Vagina (tissue), 2 donors: ENCODE measurements around the gene JAG2.

ENCODE experiments used
- CTCF ChIP-seq, 3 experiments: fragments of 450-650 bp in 2 of 3; fragments of 200-600 bp in 1 of 3; sonication (generic) in 1 of 3; IDR thresholded peaks; one replicate each; pipeline ENCODE4 v1.5.1; 2017 to 2019; ENCODE audit warnings: antibody characterized with exemption in 3 of 3, mild to moderate bottlenecking in 2 of 3, moderate library complexity in 2 of 3
- POLR2A ChIP-seq, 2 donors: fragments of 450-650 bp; IDR thresholded peaks; one replicate each; pipeline ENCODE4 v1.6.1; 2017; ENCODE audit warnings: antibody characterized with exemption in 2 of 2, mild to moderate bottlenecking in 2 of 2, moderate library complexity in 2 of 2
- POLR2AphosphoS5 ChIP-seq, 2 donors: sonication (generic); formaldehyde crosslinking; IDR thresholded peaks; one replicate each; pipeline ENCODE4 v1.9.0; 2017; ENCODE audit warnings: antibody characterized with exemption in 2 of 2, mild to moderate bottlenecking in 2 of 2, low read depth in 1 of 2; ENCODE audit not compliant: insufficient read depth in 1 of 2

GRCh38 chr14:105160776-105161175 is 7.8 kb downstream of the JAG2 start:
- TF ChIP-seq POLR2A (IDR thresholded peaks at IDR 0.05) (no peak), CTCF (IDR thresholded peaks at IDR 0.05) (no peak), POLR2AphosphoS5 (IDR thresholded peaks at IDR 0.05; ENCODE audit: insufficient read depth in 1 of 2, low read depth in 1 of 2) (no peak)
